Activated gamma-delta T cell (primary cell): ENCODE measurements around the gene DCTN3.

Experiments used
- DNase-seq: peaks from one replicate; lab custom pipeline; 2025; lab: John Stamatoyannopoulos, UW

The DCTN3 gene

GRCh38 chr9:34590381-34591247 lies 29.7 kb downstream of the DCTN3 start:
- no peak for DNase-seq

GRCh38 chr9:34589636-34590380 lies 30.5 kb downstream of the DCTN3 start, which contains the start of gene CNTFR:
CNTFR (minus strand) TSS chr9:34589724; CDS start chr9:34568981, 20,743 bp downstream.
- no peak for DNase-seq

GRCh38 chr9:34588671-34589635 lies 31.3 kb downstream of the DCTN3 start:
- no peak for DNase-seq

GRCh38 chr9:34587271-34587670 lies 33.0 kb downstream of the DCTN3 start:
- DNase-seq = no peak

- no peak for DNase-seq
Measured at GRCh38 chr9:34585946-34586669, 34.2 kb downstream of the DCTN3 start.

GRCh38 chr9:34584970-34585369 lies 35.3 kb downstream of the DCTN3 start:
- DNase-seq = no peak

GRCh38 chr9:34582787-34583186 lies 37.5 kb downstream of the DCTN3 start:
- DNase-seq = no peak

GRCh38 chr9:34581318-34581717 lies 39.0 kb downstream of the DCTN3 start:
- DNase-seq = no peak

GRCh38 chr9:34580358-34580757 lies 39.9 kb downstream of the DCTN3 start:
- no peak for DNase-seq

GRCh38 chr9:34579808-34580163 lies 40.5 kb downstream of the DCTN3 start:
- DNase-seq = no peak

GRCh38 chr9:34579104-34579807 lies 41.0 kb downstream of the DCTN3 start:
- DNase-seq = no peak

GRCh38 chr9:34578241-34579103 lies 41.8 kb downstream of the DCTN3 start:
- DNase-seq = no peak

- DNase-seq = no peak
Measured at GRCh38 chr9:34577400-34578240, 42.7 kb downstream of the DCTN3 start.

- DNase-seq = no peak
Measured at GRCh38 chr9:34576597-34577399, 43.5 kb downstream of the DCTN3 start.

GRCh38 chr9:34575862-34576596 lies 44.3 kb downstream of the DCTN3 start:
- DNase-seq = no peak

GRCh38 chr9:34575241-34575640 lies 45.1 kb downstream of the DCTN3 start:
- no peak for DNase-seq

- no peak for DNase-seq
Measured at GRCh38 chr9:34574571-34574970, 45.7 kb downstream of the DCTN3 start.
